SU-DHL-6 (cell line): ENCODE data around the gene PCBP1.

Experiments
- H2AFZ ChIP-seq: fragments of 200-600 bp; sonication (generic); 2 replicates; pipeline ENCODE4 v1.6.1; 2014; ENCODE audit warnings: low read depth, mild to moderate bottlenecking, moderate library complexity, mixed read lengths, antibody characterized with exemption, low read length; ENCODE audit not compliant: severe bottlenecking
- H3F3A ChIP-seq: fragments of 200-600 bp; shearing (Covaris generic); 2 replicates; pipeline ENCODE4 v1.6.0; 2016; ENCODE audit warnings: antibody characterized with exemption, mild to moderate bottlenecking; ENCODE audit not compliant: insufficient read depth
- H3K27ac ChIP-seq: fragments of 200-600 bp; sonication (generic); 2 replicates; pipeline ENCODE4 v1.5.1; 2016; ENCODE audit warnings: low read depth, mild to moderate bottlenecking, low read length, moderate library complexity, mixed read lengths
- H3K27me3 ChIP-seq: fragments of 200-600 bp; sonication (generic), shearing (Covaris generic); 2 replicates; pipeline ENCODE4 v1.6.0; 2014; ENCODE audit warnings: mild to moderate bottlenecking, low read length
- H3K36me3 ChIP-seq: fragments of 200-600 bp; sonication (generic); 2 replicates; pipeline ENCODE4 v1.6.1; 2014; ENCODE audit warnings: mild to moderate bottlenecking, low read length, mixed read lengths
- H3K4me2 ChIP-seq: fragments of 300-600, 200-600 bp; shearing (Covaris generic), sonication (generic); 2 replicates; pipeline ENCODE4 v1.6.0; 2014; ENCODE audit warnings: low read length, low read depth, mild to moderate bottlenecking; ENCODE audit not compliant: poor library complexity, severe bottlenecking
- H3K4me3 ChIP-seq: fragments of 200-600 bp; sonication (generic); 2 replicates; pipeline ENCODE4 v1.5.1; 2014; ENCODE audit warnings: antibody characterized with exemption, low read length, mild to moderate bottlenecking, mixed read lengths; ENCODE audit not compliant: insufficient read depth, poor library complexity, severe bottlenecking
- H3K79me2 ChIP-seq: fragments of 200-600 bp; sonication (generic); 2 replicates; pipeline ENCODE4 v1.6.1; 2014; ENCODE audit warnings: mild to moderate bottlenecking, low read length, moderate library complexity; ENCODE audit not compliant: insufficient read depth
- H3K9ac ChIP-seq: fragments of 200-600 bp; sonication (generic); 2 replicates; pipeline ENCODE4 v1.7.0; 2014; ENCODE audit warnings: mild to moderate bottlenecking, low read length
- H3K9me2 ChIP-seq: fragments of 200-600 bp; sonication (generic); replicated peaks from 2 replicates; pipeline ENCODE4 v1.6.1; 2014; ENCODE audit warnings: low read length; ENCODE audit not compliant: insufficient read depth
- H3K9me3 ChIP-seq: fragments of 200-600 bp; sonication (generic); 2 replicates; pipeline ENCODE4 v1.6.1; 2014; ENCODE audit warnings: low read length, mixed read lengths; ENCODE audit not compliant: insufficient read depth
- H4K20me1 ChIP-seq: fragments of 200-600 bp; sonication (generic); 2 replicates; pipeline ENCODE4 v1.6.1; 2014; ENCODE audit warnings: low read depth, mild to moderate bottlenecking, antibody characterized with exemption, low read length, moderate library complexity, mixed read lengths
- EZH2phosphoT487 ChIP-seq: fragments of 200-600 bp; sonication (generic), shearing (Covaris generic); conservative IDR thresholded peaks from 2 replicates; pipeline ENCODE4 v1.6.1; 2018; ENCODE audit warnings: mild to moderate bottlenecking, antibody characterized with exemption, low read length, moderate library complexity, mixed read lengths
- TF ChIP-seq, protein P1 (sequence below): fragments of 200-600 bp; sonication (generic); IDR thresholded peaks from one replicate; pipeline ENCODE4 v1.5.1; 2017; ENCODE audit warnings: antibody characterized with exemption, mild to moderate bottlenecking, low read length, moderate library complexity; ENCODE audit not compliant: insufficient read depth, poor library complexity, severe bottlenecking

Gene PCBP1

GRCh38 chr2:70083344-70084156, 3.7 kb upstream of the PCBP1 start:
- peaks cover 11% of the 10 kb centered on the region for H3K79me2 ChIP-seq
- TF ChIP-seq, protein P1, sequence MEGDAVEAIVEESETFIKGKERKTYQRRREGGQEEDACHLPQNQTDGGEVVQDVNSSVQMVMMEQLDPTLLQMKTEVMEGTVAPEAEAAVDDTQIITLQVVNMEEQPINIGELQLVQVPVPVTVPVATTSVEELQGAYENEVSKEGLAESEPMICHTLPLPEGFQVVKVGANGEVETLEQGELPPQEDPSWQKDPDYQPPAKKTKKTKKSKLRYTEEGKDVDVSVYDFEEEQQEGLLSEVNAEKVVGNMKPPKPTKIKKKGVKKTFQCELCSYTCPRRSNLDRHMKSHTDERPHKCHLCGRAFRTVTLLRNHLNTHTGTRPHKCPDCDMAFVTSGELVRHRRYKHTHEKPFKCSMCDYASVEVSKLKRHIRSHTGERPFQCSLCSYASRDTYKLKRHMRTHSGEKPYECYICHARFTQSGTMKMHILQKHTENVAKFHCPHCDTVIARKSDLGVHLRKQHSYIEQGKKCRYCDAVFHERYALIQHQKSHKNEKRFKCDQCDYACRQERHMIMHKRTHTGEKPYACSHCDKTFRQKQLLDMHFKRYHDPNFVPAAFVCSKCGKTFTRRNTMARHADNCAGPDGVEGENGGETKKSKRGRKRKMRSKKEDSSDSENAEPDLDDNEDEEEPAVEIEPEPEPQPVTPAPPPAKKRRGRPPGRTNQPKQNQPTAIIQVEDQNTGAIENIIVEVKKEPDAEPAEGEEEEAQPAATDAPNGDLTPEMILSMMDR: no peak
- no peak for TF ChIP-seq EZH2phosphoT487
- peak overlapping the region; percentile 96 for H3K4me2 ChIP-seq
- H3K36me3 ChIP-seq: peaks cover 8% of the 10 kb centered on the region
- H3K27me3 ChIP-seq: no peaks in the 10 kb centered on the region
- H2AFZ ChIP-seq: no peak overlapping the region
- H3K27ac ChIP-seq: peak overlapping the region; percentile 98
- no peak overlapping the region for H3K4me3 ChIP-seq
- no peaks in the 10 kb centered on the region for H3K9me3 ChIP-seq
- H3K9ac ChIP-seq: peak overlapping the region; percentile 99
- peaks cover 43% of the 10 kb centered on the region for H3F3A ChIP-seq
- H4K20me1 ChIP-seq: no peaks in the 10 kb centered on the region
- H3K9me2 ChIP-seq: no peaks in the 10 kb centered on the region

- H3K4me2 ChIP-seq: peak overlapping the region; percentile 96
- peak overlapping the region; percentile 99 for H3K9ac ChIP-seq
- no peaks in the 10 kb centered on the region for H3K9me3 ChIP-seq
- H3K4me3 ChIP-seq: peak overlapping the region; percentile 64
- H4K20me1 ChIP-seq: no peaks in the 10 kb centered on the region
- no peaks in the 10 kb centered on the region for H3K9me2 ChIP-seq
- no peak for TF ChIP-seq EZH2phosphoT487
- TF ChIP-seq, protein P1: no peak
- peaks cover 20% of the 10 kb centered on the region for H3K79me2 ChIP-seq
- H3K27me3 ChIP-seq: no peaks in the 10 kb centered on the region
- peaks cover 57% of the 10 kb centered on the region for H3F3A ChIP-seq
- H2AFZ ChIP-seq: peak overlapping the region; percentile 53
- peak overlapping the region; percentile 98 for H3K27ac ChIP-seq
- H3K36me3 ChIP-seq: peaks cover 15% of the 10 kb centered on the region
These were observed 2.1 kb upstream of the PCBP1 start for GRCh38 chr2:70084973-70085710.

GRCh38 chr2:70085711-70086277, 1.5 kb upstream of the PCBP1 start:
- Histone ChIP-seq H4K20me1 (no peaks in the 10 kb centered on the region), H3K27me3 (no peaks in the 10 kb centered on the region), H3K9ac (peak overlapping the region; percentile 99), H3K4me2 (peak overlapping the region; percentile 96), H3K27ac (peak overlapping the region; percentile 98), H3K79me2 (peaks cover 20% of the 10 kb centered on the region), H2AFZ (peak overlapping the region; percentile 54), H3K36me3 (peaks cover 15% of the 10 kb centered on the region), H3F3A (peaks cover 64% of the 10 kb centered on the region), H3K4me3 (peak overlapping the region; percentile 64), H3K9me2 (no peaks in the 10 kb centered on the region), H3K9me3 (no peaks in the 10 kb centered on the region)
- TF ChIP-seq, protein P1: no peak
- TF ChIP-seq EZH2phosphoT487: no peak
